GM19463 (cell line): ENCODE results near the gene MUS81.
"Not testable (repeated sequence)": the region's sequence is repeated elsewhere in the genome, so short reads cannot be mapped to it uniquely, and the experiment has no call there.

ENCODE experiments used
- ATAC-seq: cut with Tn5 transposase; IDR thresholded peaks from one replicate; pipeline ENCODE4 v1.9.1; 2021; ENCODE audit warnings: mild to moderate bottlenecking, moderate library complexity; ENCODE audit not compliant: unreplicated experiment

The MUS81 gene

GRCh38 chr11:65860278-65861164 is at the start of gene MUS81:
Gene MUS81, plus strand, starts transcription at chr11:65860433. Its CDS starts 321 bp downstream, at chr11:65860754.
- peak; percentile 25 for ATAC-seq

- ATAC-seq = no peak
Measured at GRCh38 chr11:65811764-65812475, 48.3 kb upstream of the MUS81 start.

- ATAC-seq = no peak
Measured at GRCh38 chr11:65814131-65814985, 45.9 kb upstream of the MUS81 start.

GRCh38 chr11:65814986-65815565 is 45.2 kb upstream of the MUS81 start:
- ATAC-seq = no peak

- no peak for ATAC-seq
Measured at GRCh38 chr11:65816696-65817095, 43.5 kb upstream of the MUS81 start.

- ATAC-seq = no peak
Measured at GRCh38 chr11:65817312-65817834, 42.9 kb upstream of the MUS81 start.

- peak; percentile 78 for ATAC-seq
Measured at GRCh38 chr11:65817835-65818680, 42.2 kb upstream of the MUS81 start.

GRCh38 chr11:65821107-65821506 is 39.1 kb upstream of the MUS81 start:
- no peak for ATAC-seq

- no peak for ATAC-seq
Measured at GRCh38 chr11:65822776-65823528, 37.3 kb upstream of the MUS81 start.

- ATAC-seq = no peak
Measured at GRCh38 chr11:65826984-65827735, 33.1 kb upstream of the MUS81 start.

- no peak for ATAC-seq
Measured at GRCh38 chr11:65829459-65829858, 30.8 kb upstream of the MUS81 start.

GRCh38 chr11:65832231-65832630 is 28.0 kb upstream of the MUS81 start:
- ATAC-seq = not testable (repeated sequence)

GRCh38 chr11:65833297-65834030 is 26.8 kb upstream of the MUS81 start, which contains the start of gene SNX32:
Gene SNX32, plus strand, starts transcription at chr11:65833963. Its CDS starts 103 bp downstream, at chr11:65834066.
- ATAC-seq = peak; percentile 99

- no peak for ATAC-seq
Measured at GRCh38 chr11:65834202-65834601, 26.0 kb upstream of the MUS81 start.

- no peak for ATAC-seq
Measured at GRCh38 chr11:65842144-65842543, 18.1 kb upstream of the MUS81 start.

- ATAC-seq = no peak
Measured at GRCh38 chr11:65843811-65844210, 16.4 kb upstream of the MUS81 start.

GRCh38 chr11:65844231-65844872 is 15.9 kb upstream of the MUS81 start:
- ATAC-seq = no peak
